KOPT-K1 (cell line): ENCODE measurements around the gene SIRT7.
A peak's percentile ranks its signal among the peaks of the same experiment; 100 is the strongest.

ENCODE experiments used
- H3K27ac ChIP-seq: fragments of 200-600 bp; sonication (generic); 2 replicates; pipeline ENCODE4 v1.5.1; 2016; ENCODE audit warnings: antibody characterized with exemption, mild to moderate bottlenecking, low read depth, low read length; ENCODE audit not compliant: poor library complexity, severe bottlenecking
- H3K36me3 ChIP-seq: fragments of 200-600 bp; sonication (generic); 2 replicates; pipeline ENCODE4 v1.5.1; 2017; ENCODE audit warnings: antibody characterized with exemption, mild to moderate bottlenecking, low read length, moderate library complexity; ENCODE audit not compliant: insufficient read depth
- H3K9me3 ChIP-seq: fragments of 200-600 bp; sonication (generic); 2 replicates; pipeline ENCODE4 v1.5.1; 2017; ENCODE audit warnings: antibody characterized with exemption, low read length, mild to moderate bottlenecking; ENCODE audit not compliant: insufficient read depth, poor library complexity, severe bottlenecking

Gene SIRT7

GRCh38 chr17:81884968-81885367 lies 33.0 kb downstream of the SIRT7 start:
- Histone ChIP-seq H3K27ac (no peak overlapping the region), H3K9me3 (no peaks in the 10 kb centered on the region), H3K36me3 (peaks cover 100% of the 10 kb centered on the region)

GRCh38 chr17:81884520-81884919 lies 33.5 kb downstream of the SIRT7 start:
- Histone ChIP-seq H3K9me3 (no peaks in the 10 kb centered on the region), H3K36me3 (peaks cover 100% of the 10 kb centered on the region), H3K27ac (no peak overlapping the region)

GRCh38 chr17:81879121-81879520 lies 38.9 kb downstream of the SIRT7 start:
- Histone ChIP-seq H3K9me3 (no peaks in the 10 kb centered on the region), H3K27ac (no peak overlapping the region), H3K36me3 (peaks cover 77% of the 10 kb centered on the region)

- Histone ChIP-seq H3K27ac (no peak overlapping the region), H3K36me3 (peaks cover 68% of the 10 kb centered on the region), H3K9me3 (no peaks in the 10 kb centered on the region)
Measured at GRCh38 chr17:81878294-81878693, 39.7 kb downstream of the SIRT7 start.

GRCh38 chr17:81877569-81877968 lies 40.4 kb downstream of the SIRT7 start:
- Histone ChIP-seq H3K9me3 (no peaks in the 10 kb centered on the region), H3K36me3 (peaks cover 61% of the 10 kb centered on the region), H3K27ac (no peak overlapping the region)

GRCh38 chr17:81871387-81872230 lies 46.4 kb downstream of the SIRT7 start:
- H3K9me3 ChIP-seq: no peaks in the 10 kb centered on the region
- peaks cover 40% of the 10 kb centered on the region for H3K36me3 ChIP-seq
- peak overlapping the region; percentile 98 for H3K27ac ChIP-seq

- Histone ChIP-seq H3K9me3 (no peaks in the 10 kb centered on the region), H3K36me3 (peaks cover 45% of the 10 kb centered on the region), H3K27ac (peak within 1 kb of the TSS; percentile 98)
Measured at GRCh38 chr17:81870981-81871386, 47.0 kb downstream of the SIRT7 start, which contains the start of gene ARHGDIA. ARHGDIA (minus strand) TSS chr17:81871337; CDS start chr17:81869930, 1,407 bp downstream.

- H3K27ac ChIP-seq: peak overlapping the region; percentile 98
- no peaks in the 10 kb centered on the region for H3K9me3 ChIP-seq
- H3K36me3 ChIP-seq: peaks cover 51% of the 10 kb centered on the region
Measured at GRCh38 chr17:81870131-81870980, 47.6 kb downstream of the SIRT7 start.

GRCh38 chr17:81869221-81870130 lies 48.5 kb downstream of the SIRT7 start:
- Histone ChIP-seq H3K36me3 (peaks cover 60% of the 10 kb centered on the region), H3K27ac (peak overlapping the region; percentile 98), H3K9me3 (no peaks in the 10 kb centered on the region)

GRCh38 chr17:81868674-81869220 lies 49.2 kb downstream of the SIRT7 start:
- peaks cover 67% of the 10 kb centered on the region for H3K36me3 ChIP-seq
- H3K9me3 ChIP-seq: no peaks in the 10 kb centered on the region
- H3K27ac ChIP-seq: no peak overlapping the region

GRCh38 chr17:81867991-81868673 lies 49.8 kb downstream of the SIRT7 start:
- Histone ChIP-seq H3K27ac (peak overlapping the region; percentile 53), H3K9me3 (no peaks in the 10 kb centered on the region), H3K36me3 (peaks cover 73% of the 10 kb centered on the region)

GRCh38 chr17:81867170-81867990 lies 50.6 kb downstream of the SIRT7 start:
- Histone ChIP-seq H3K36me3 (peaks cover 81% of the 10 kb centered on the region), H3K9me3 (no peaks in the 10 kb centered on the region), H3K27ac (peak overlapping the region; percentile 53)

GRCh38 chr17:81866440-81867169 lies 51.4 kb downstream of the SIRT7 start:
- Histone ChIP-seq H3K9me3 (no peaks in the 10 kb centered on the region), H3K36me3 (peaks cover 81% of the 10 kb centered on the region), H3K27ac (peak overlapping the region; percentile 53)
